G401 (cell line): ENCODE data around the gene SCFD1. TPM values are rescaled to one million over a fixed set of nuclear protein-coding genes. Genes with fewer than 3 reads are reported as not detected.

Experiments used
- total RNA-seq: library from RNA; depleted of rRNA; stranded (reverse); fragments of >200 nt; shearing (Covaris generic); gene quantifications from 2 replicates; pipeline ENCODE4 v1.2.3, GENCODE V29; 2014; rRNA removed

SCFD1 gene
- total RNA-seq, 1 experiment from 2014 or later: 63.7 TPM

Other genes with a start within 250 kb of the SCFD1 start
- gene G2E3, start 63.2 kb upstream of the SCFD1 start, total RNA-seq: 22.7 and 41.9 TPM in 2 replicates